ENCODE results near the gene RAPGEF6.
"Not testable (repeated sequence)": the region's sequence is repeated elsewhere in the genome, so short reads cannot be mapped to it uniquely, and the experiment has no call there.

RAPGEF6 gene

GRCh38 chr5:131491749-131492148, 143.3 kb downstream of the RAPGEF6 start:
- H3K27ac ChIP-seq (ENCODE audit: low read depth, low read length): no peak overlapping the region

GRCh38 chr5:131488463-131488862, 146.6 kb downstream of the RAPGEF6 start:
- Histone ChIP-seq H3K4me3 (ENCODE audit: low read length) (no peak overlapping the region), H3K27me3 (ENCODE audit: insufficient read depth, low read length) (no peaks in the 10 kb centered on the region), H3K9ac (ENCODE audit: low read depth, low read length) (no peak overlapping the region), H3K27ac (ENCODE audit: low read depth, low read length) (no peak overlapping the region), H3K9me3 (ENCODE audit: insufficient read depth, low read depth, low read length) (peaks cover 2% of the 10 kb centered on the region; the same call in 1 of the 2 replicates), H3K36me3 (ENCODE audit: insufficient read depth, low read length) (peaks cover 54% of the 10 kb centered on the region), H3K4me1 (ENCODE audit: insufficient read depth, low read length) (no peaks in the 10 kb centered on the region)
- WGBS: 92% methylated on average over 3 of the region's 3 CpGs

More at GRCh38 chr5:131491749-131492148, 143.3 kb downstream of the RAPGEF6 start:
- no peaks in the 10 kb centered on the region for H3K27me3 ChIP-seq (ENCODE audit: insufficient read depth, low read length)
- no peaks in the 10 kb centered on the region for H3K4me1 ChIP-seq (ENCODE audit: insufficient read depth, low read length)
- H3K4me3 ChIP-seq (ENCODE audit: low read length): no peak overlapping the region
- 100% methylated on average over 1 of the region's 1 CpG for WGBS
- H3K36me3 ChIP-seq (ENCODE audit: insufficient read depth, low read length): peaks cover 66% of the 10 kb centered on the region
- H3K9me3 ChIP-seq (ENCODE audit: insufficient read depth, low read depth, low read length): peaks cover 2% of the 10 kb centered on the region; the same call in 1 of the 2 replicates
- no peak overlapping the region for H3K9ac ChIP-seq (ENCODE audit: low read depth, low read length)

GRCh38 chr5:131487371-131487770, 147.7 kb downstream of the RAPGEF6 start:
- not testable (repeated sequence) for H3K27ac ChIP-seq (ENCODE audit: low read depth, low read length); H3K27me3 ChIP-seq (ENCODE audit: insufficient read depth, low read length); H3K9ac ChIP-seq (ENCODE audit: low read depth, low read length); H3K4me3 ChIP-seq (ENCODE audit: low read length); H3K9me3 ChIP-seq (ENCODE audit: insufficient read depth, low read depth, low read length); H3K4me1 ChIP-seq (ENCODE audit: insufficient read depth, low read length)
- H3K36me3 ChIP-seq (ENCODE audit: insufficient read depth, low read length): peaks cover 55% of the 10 kb centered on the region
- WGBS: 91% methylated on average over 4 of the region's 4 CpGs

- no peaks in the 10 kb centered on the region for H3K27me3 ChIP-seq (ENCODE audit: insufficient read depth, low read length)
- no peaks in the 10 kb centered on the region for H3K4me1 ChIP-seq (ENCODE audit: insufficient read depth, low read length)
- H3K36me3 ChIP-seq (ENCODE audit: insufficient read depth, low read length): peaks cover 43% of the 10 kb centered on the region
- H3K9me3 ChIP-seq (ENCODE audit: insufficient read depth, low read depth, low read length): peaks cover 1% of the 10 kb centered on the region; the same call in 1 of the 2 replicates
- no peak overlapping the region for H3K27ac ChIP-seq (ENCODE audit: low read depth, low read length)
- WGBS: 91% methylated on average over 2 of the region's 2 CpGs
- H3K4me3 ChIP-seq (ENCODE audit: low read length): no peak overlapping the region
- no peak overlapping the region for H3K9ac ChIP-seq (ENCODE audit: low read depth, low read length)
Observed at GRCh38 chr5:131482617-131483016, 152.4 kb downstream of the RAPGEF6 start.

DNA sequence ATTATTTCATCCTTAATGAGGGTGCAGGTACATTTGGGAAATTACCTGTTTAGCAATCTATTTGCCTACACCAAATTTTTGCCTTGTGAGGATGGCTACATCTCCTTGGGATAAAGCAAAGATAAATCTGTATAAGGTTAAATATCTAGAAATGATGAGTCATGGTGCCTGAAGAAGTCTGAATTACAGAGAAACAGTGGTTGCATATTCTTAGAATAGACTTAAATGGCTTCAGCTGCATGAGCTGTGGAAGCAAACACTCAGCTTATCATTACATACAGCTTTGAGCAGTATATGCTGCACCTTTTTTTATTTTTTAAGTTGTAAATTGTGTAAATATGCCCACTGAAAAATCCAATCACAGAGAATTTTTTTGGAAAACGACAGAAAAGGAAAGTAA, 153.5 kb downstream of the RAPGEF6 start:
- no peaks in the 10 kb centered on the region for H3K9me3 ChIP-seq (ENCODE audit: insufficient read depth, low read depth, low read length)
- H3K4me1 ChIP-seq (ENCODE audit: insufficient read depth, low read length): no peaks in the 10 kb centered on the region
- WGBS: no CpG with 5 or more reads among the region's 1 CpG
- H3K36me3 ChIP-seq (ENCODE audit: insufficient read depth, low read length): peaks cover 39% of the 10 kb centered on the region
- H3K9ac ChIP-seq (ENCODE audit: low read depth, low read length): no peak overlapping the region
- H3K27me3 ChIP-seq (ENCODE audit: insufficient read depth, low read length): no peaks in the 10 kb centered on the region
- no peak overlapping the region for H3K27ac ChIP-seq (ENCODE audit: low read depth, low read length)
- H3K4me3 ChIP-seq (ENCODE audit: low read length): no peak overlapping the region

DNA sequence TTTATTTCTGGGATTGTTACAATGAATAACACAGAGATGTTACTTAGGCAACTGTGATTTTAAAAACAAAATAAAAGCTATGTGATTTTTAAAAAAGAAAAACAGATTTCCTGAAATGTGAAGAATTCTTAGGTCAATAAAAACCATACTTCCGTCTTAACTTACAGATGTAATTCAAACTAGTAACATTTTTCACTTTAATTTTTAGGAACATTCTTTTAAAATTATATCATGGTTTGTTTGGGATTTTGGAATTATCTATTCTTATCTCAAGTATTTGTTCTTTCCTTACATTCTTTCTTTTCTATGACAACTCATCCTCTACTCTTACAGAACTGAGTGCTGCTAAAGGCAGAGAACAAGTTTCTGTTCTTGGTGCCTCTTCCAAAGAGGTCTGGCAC, 159.5 kb downstream of the RAPGEF6 start:
- H3K27me3 ChIP-seq (ENCODE audit: insufficient read depth, low read length): no peaks in the 10 kb centered on the region
- no peaks in the 10 kb centered on the region for H3K9me3 ChIP-seq (ENCODE audit: insufficient read depth, low read depth, low read length)
- H3K27ac ChIP-seq (ENCODE audit: low read depth, low read length): no peak overlapping the region
- H3K36me3 ChIP-seq (ENCODE audit: insufficient read depth, low read length): peaks cover 36% of the 10 kb centered on the region
- no peak overlapping the region for H3K4me3 ChIP-seq (ENCODE audit: low read length)
- H3K9ac ChIP-seq (ENCODE audit: low read depth, low read length): no peak overlapping the region
- 100% methylated on average over 1 of the region's 1 CpG for WGBS
- H3K4me1 ChIP-seq (ENCODE audit: insufficient read depth, low read length): 0 out of 2 replicates have a peak, but pooled peaks cover 4% of the 10 kb centered on the region

GRCh38 chr5:131473731-131474130, 161.3 kb downstream of the RAPGEF6 start:
- Histone ChIP-seq H3K4me3 (ENCODE audit: low read length) (no peak overlapping the region), H3K27me3 (ENCODE audit: insufficient read depth, low read length) (no peaks in the 10 kb centered on the region), H3K9ac (ENCODE audit: low read depth, low read length) (no peak overlapping the region), H3K9me3 (ENCODE audit: insufficient read depth, low read depth, low read length) (no peaks in the 10 kb centered on the region), H3K27ac (ENCODE audit: low read depth, low read length) (no peak overlapping the region), H3K4me1 (ENCODE audit: insufficient read depth, low read length) (0 out of 2 replicates have a peak, but pooled peaks cover 4% of the 10 kb centered on the region), H3K36me3 (ENCODE audit: insufficient read depth, low read length) (peaks cover 30% of the 10 kb centered on the region)
- 98% methylated on average over 2 of the region's 3 CpGs for WGBS

- Histone ChIP-seq H3K36me3 (ENCODE audit: insufficient read depth, low read length) (peaks cover 27% of the 10 kb centered on the region), H3K27ac (ENCODE audit: low read depth, low read length) (no peak overlapping the region)
- WGBS: 93% methylated on average over 3 of the region's 3 CpGs
Observed at GRCh38 chr5:131466171-131466766, 168.8 kb downstream of the RAPGEF6 start.

GRCh38 chr5:131463656-131464055, 171.4 kb downstream of the RAPGEF6 start:
- Histone ChIP-seq H3K9ac (ENCODE audit: low read depth, low read length) (no peak overlapping the region), H3K36me3 (ENCODE audit: insufficient read depth, low read length) (peaks cover 23% of the 10 kb centered on the region), H3K9me3 (ENCODE audit: insufficient read depth, low read depth, low read length) (no peaks in the 10 kb centered on the region), H3K4me3 (ENCODE audit: low read length) (no peak overlapping the region), H3K4me1 (ENCODE audit: insufficient read depth, low read length) (no peaks in the 10 kb centered on the region), H3K27me3 (ENCODE audit: insufficient read depth, low read length) (no peaks in the 10 kb centered on the region), H3K27ac (ENCODE audit: low read depth, low read length) (no peak overlapping the region)
- WGBS: 100% methylated on average over 1 of the region's 1 CpG

More at GRCh38 chr5:131466171-131466766, 168.8 kb downstream of the RAPGEF6 start:
- Histone ChIP-seq H3K4me3 (ENCODE audit: low read length) (no peak overlapping the region), H3K4me1 (ENCODE audit: insufficient read depth, low read length) (no peaks in the 10 kb centered on the region), H3K9me3 (ENCODE audit: insufficient read depth, low read depth, low read length) (no peaks in the 10 kb centered on the region), H3K27me3 (ENCODE audit: insufficient read depth, low read length) (no peaks in the 10 kb centered on the region), H3K9ac (ENCODE audit: low read depth, low read length) (no peak overlapping the region)

DNA sequence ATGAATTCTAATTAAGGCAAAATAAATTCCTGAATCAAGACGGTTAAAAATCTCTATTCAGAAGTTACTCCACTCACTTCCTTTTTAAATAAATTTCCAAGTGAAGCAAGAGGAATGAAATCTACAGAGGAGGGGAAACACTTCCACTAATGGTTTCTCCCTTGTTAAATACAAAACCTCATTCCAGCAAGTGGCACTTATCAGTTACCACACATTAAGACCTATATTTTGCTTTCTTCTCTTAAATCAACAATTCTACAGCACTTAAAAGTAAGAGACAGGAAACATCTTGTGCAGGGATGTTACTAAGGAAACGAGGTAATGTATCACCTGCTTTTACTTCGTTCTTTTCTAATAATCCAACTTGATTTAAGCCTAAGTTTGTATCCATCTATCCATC, 172.6 kb downstream of the RAPGEF6 start:
- no peak overlapping the region for H3K4me3 ChIP-seq (ENCODE audit: low read length)
- H3K9me3 ChIP-seq (ENCODE audit: insufficient read depth, low read depth, low read length): no peaks in the 10 kb centered on the region
- H3K27ac ChIP-seq (ENCODE audit: low read depth, low read length): no peak overlapping the region
- H3K9ac ChIP-seq (ENCODE audit: low read depth, low read length): no peak overlapping the region
- no peaks in the 10 kb centered on the region for H3K27me3 ChIP-seq (ENCODE audit: insufficient read depth, low read length)
- peaks cover 22% of the 10 kb centered on the region for H3K36me3 ChIP-seq (ENCODE audit: insufficient read depth, low read length)
- no peaks in the 10 kb centered on the region for H3K4me1 ChIP-seq (ENCODE audit: insufficient read depth, low read length)
- 87% methylated on average over 2 of the region's 3 CpGs for WGBS

- Histone ChIP-seq H3K9me3 (ENCODE audit: insufficient read depth, low read depth, low read length) (no peaks in the 10 kb centered on the region), H3K27ac (ENCODE audit: low read depth, low read length) (no peak overlapping the region), H3K9ac (ENCODE audit: low read depth, low read length) (no peak overlapping the region), H3K4me1 (ENCODE audit: insufficient read depth, low read length) (no peaks in the 10 kb centered on the region), H3K36me3 (ENCODE audit: insufficient read depth, low read length) (peaks cover 25% of the 10 kb centered on the region), H3K27me3 (ENCODE audit: insufficient read depth, low read length) (no peaks in the 10 kb centered on the region), H3K4me3 (ENCODE audit: low read length) (no peak overlapping the region)
- WGBS: 98% methylated on average over 5 of the region's 5 CpGs
Observed at GRCh38 chr5:131461742-131462141, 173.3 kb downstream of the RAPGEF6 start.

All from HUES64 (cell line).